NCI-H510A treated with DMSO at 0.1 percent for 48 hours (cell line): ENCODE data around the gene LIM2.
"Not testable (repeated sequence)": the region's sequence is repeated elsewhere in the genome, so short reads cannot be mapped to it uniquely, and the experiment has no call there.

ENCODE experiments used
- DNase-seq: peaks from one replicate; lab custom pipeline; 2025; lab: John Stamatoyannopoulos, UW

Gene LIM2

GRCh38 chr19:51387924-51388389 is at the start of gene LIM2:
Gene LIM2 (minus strand): TSS chr19:51387974. CDS start chr19:51387443, 531 bp downstream.
- no peak for DNase-seq

DNA sequence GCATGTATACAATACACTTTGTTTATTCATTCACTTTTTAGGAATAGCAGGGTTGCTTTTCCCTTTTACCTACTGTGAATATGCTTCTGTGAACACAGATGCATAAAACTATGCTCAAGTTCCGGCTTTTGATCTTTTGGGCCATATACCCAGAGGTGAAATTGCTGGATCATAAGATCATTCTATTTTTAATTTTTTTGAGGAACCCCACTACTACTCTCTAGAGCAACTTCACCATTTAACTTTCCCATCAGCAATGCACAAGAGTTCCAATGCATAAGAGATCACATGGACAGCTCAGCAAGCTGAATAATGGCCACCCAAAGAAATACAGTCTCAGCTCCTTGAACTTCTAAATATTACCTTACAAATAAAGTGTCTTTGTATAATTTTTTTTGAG is 46.7 kb upstream of the LIM2 start:
- no peak for DNase-seq

- no peak for DNase-seq
Observed at GRCh38 chr19:51433043-51433442, 45.3 kb upstream of the LIM2 start.

DNA sequence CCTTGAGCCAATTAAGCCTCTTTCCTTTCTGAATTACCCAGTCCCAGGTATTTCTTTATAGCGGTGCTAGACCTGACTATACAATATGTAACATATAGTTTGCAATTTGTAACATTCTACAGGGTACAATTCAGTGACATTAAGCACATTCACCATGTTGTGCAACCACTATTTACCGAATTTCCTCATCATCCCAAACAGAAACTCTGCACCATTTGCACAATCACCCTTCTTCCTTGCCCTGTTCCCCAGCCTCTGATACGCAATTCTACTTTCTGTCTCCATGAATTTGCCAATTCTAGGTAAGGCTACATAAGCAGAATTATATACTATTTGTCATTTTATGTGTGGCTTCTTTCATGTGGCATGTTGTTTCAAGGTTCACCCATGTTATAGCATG is 43.4 kb upstream of the LIM2 start:
- no peak for DNase-seq

GRCh38 chr19:51430221-51430620 is 42.4 kb upstream of the LIM2 start:
- DNase-seq = no peak

DNA sequence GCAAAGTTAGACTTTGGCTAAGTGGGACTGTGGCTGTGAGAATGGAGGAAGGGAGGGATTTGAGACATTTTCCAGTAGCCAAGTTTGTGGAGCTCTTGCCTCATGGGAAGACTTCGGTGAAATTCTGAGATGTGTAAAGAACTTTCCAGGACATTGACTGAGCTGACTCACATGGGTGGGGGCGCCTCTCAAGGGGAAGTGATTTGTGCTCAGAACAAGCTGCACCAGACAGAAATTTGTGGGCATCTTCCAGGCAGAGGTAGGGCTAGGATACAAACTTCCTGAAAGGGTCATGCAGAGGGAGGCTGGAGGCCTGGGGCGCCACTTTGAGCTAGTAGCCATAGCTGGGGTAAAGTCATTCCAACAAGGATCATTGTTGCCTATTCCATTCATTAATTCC is 39.4 kb upstream of the LIM2 start:
- no peak for DNase-seq

GRCh38 chr19:51422053-51422448 is 34.3 kb upstream of the LIM2 start:
- no peak for DNase-seq

GRCh38 chr19:51421229-51422052 is 33.7 kb upstream of the LIM2 start:
- no peak for DNase-seq

- not testable (repeated sequence) for DNase-seq
Observed at GRCh38 chr19:51420511-51420910, 32.7 kb upstream of the LIM2 start.

GRCh38 chr19:51418707-51419106 is 30.9 kb upstream of the LIM2 start:
- DNase-seq = no peak

DNA sequence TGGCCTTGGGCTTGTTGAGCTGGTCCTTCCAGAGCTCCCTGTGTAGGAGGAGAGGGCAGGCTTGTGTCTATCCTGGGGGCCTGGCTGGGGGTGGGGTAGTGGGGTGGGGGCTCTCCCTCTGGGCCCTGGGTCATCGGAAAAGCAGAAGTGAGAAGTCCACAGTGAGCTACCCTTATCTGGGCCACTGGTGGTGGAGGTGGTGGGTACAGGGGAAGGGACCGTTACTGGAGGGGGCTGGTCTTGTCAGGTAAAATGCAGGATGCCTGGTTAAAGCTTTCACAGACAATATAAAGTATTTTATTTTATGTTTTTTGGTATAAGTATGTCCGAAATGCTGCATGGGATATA is 30.0 kb upstream of the LIM2 start:
- DNase-seq = no peak

GRCh38 chr19:51417107-51417809 is 29.5 kb upstream of the LIM2 start, which contains the start of gene SIGLEC10:
Gene SIGLEC10 (minus strand): TSS chr19:51417642. CDS start chr19:51417581, 61 bp downstream.
- DNase-seq = no peak

- DNase-seq = not testable (repeated sequence)
Observed at GRCh38 chr19:51416422-51416821, 28.6 kb upstream of the LIM2 start.

GRCh38 chr19:51415187-51415586 is 27.4 kb upstream of the LIM2 start:
- no peak for DNase-seq

GRCh38 chr19:51410950-51411748 is 23.4 kb upstream of the LIM2 start:
- no peak for DNase-seq

DNA sequence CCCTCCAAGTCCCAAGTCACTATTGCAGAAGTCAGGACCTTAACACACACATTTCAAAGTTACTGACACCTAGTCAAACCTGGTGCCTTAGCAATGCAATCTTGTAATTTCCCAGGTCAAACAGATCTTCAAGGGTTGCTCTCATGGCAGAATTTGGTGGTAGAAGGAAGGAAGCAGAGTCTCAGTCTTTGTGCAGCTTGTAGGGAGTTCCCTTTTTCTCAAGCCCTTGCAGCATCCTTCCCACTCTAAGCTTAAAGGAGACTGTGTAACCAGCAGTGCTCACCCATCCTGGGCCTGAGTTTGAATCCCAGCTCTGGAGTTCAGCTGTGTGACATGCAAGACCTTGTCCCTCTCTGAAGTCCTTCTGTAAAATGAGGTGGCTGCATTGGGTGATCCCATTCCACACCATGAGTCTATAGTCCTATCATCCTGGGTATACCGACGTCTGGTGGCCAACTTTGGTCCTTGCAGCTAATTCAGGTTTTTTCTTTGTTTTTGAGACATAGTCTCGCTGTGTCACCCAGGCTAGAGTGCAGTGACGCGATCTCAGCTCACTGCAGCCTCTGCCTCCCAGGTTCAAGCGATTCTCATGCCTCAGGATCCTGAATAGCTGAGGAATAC is 19.8 kb upstream of the LIM2 start:
- no peak for DNase-seq

DNA sequence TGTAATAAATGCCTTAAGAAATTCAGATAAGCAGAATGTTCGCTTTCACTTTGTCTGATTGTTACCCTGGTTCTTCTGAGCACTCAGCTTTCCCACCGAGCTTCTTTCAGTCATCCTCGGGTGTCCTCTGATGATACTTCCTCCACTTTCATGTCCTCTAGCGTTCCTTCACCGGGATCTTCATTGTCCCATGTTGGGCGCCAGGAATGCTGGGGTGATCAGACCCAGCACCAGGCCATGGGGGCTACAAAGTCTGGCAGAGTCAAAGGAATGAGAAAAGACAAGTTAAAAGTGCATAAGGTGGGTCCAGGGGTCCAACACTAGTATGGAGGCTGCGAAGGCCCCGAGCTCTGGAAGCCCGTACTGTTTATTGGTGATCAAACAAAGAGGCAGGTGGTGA is 14.3 kb upstream of the LIM2 start:
- no peak for DNase-seq

- DNase-seq = not testable (repeated sequence)
Observed at GRCh38 chr19:51399936-51400335, 12.2 kb upstream of the LIM2 start.

GRCh38 chr19:51399231-51399630 is 11.5 kb upstream of the LIM2 start:
- DNase-seq = no peak

DNA sequence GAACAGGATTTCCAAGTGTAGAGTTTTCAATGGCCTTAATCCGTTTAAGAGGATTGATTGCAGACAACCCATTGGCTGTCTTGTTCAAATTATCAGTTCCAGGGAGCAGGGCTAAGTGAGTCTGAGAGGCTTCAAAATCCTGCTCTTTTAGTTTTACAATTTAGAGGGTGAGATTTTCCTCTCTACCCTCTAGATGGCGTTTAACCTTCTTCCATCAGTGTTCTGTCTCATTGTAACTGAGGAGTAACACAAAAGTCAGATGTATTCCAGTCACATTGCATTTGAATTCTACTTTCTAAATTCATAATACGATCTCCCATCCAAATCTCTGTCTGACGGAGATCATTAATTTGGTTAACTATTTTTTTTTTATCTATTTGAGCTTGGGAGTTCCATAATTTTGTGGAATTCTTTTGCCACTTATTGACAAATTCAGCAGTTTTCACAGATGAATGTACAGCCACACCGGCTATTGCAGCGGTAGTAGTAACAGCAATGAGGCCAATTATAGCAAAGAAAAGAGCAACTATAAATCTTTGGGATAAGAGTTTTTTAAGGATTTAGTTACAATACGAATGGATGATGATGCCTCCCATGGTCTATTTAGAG is 10.4 kb upstream of the LIM2 start:
- no peak for DNase-seq

DNA sequence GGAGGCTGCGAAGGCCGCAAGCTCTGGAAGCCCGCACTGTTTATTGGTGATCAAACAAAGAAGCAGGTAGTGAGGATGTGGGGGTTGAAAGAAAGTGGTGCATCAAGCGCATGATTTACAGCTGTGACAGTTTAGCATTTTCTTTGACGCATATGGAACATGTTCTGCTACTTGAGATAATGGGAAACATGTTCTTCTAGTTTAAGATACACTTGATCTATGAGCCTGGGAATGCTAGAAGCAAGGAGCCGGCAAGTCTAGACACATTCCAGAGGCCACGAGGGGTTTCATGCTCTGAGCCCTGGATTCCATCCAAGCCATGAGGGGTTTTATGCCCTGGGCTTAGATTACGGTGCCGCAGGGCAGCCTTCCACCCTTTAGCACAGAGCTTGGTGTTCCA is 9.7 kb upstream of the LIM2 start:
- DNase-seq = not testable (repeated sequence)

DNA sequence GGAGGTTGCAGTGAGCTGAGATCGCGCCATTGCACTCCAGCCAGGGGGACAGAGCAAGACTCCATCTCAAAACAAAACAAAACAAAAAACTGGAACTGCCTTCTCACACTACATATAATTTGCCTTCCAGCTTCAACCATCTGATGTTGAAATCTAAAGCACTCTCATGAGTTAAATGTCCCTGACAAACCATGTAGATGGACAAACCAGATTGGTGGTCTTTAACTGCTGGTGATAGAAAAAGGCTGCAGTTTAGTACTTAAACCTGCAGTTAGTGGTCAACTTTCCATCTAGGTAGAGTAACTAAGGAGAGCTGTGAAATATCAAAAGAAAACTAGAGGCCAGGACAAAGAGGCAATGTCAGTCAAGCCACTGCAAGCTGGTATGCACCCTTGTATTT is 8.4 kb upstream of the LIM2 start:
- DNase-seq = no peak
